Skin of body (tissue), 2 donors: Measurements from ENCODE around the gene MTHFS. TPM values are rescaled to one million over a fixed set of nuclear protein-coding genes. Genes with fewer than 3 reads are reported as not detected.
A peak's percentile ranks its signal among the peaks of the same experiment; 100 is the strongest.

Experiments
- DNase-seq: peaks from one replicate; lab custom pipeline; 2025; lab: John Stamatoyannopoulos, UW
- total RNA-seq: library from RNA; depleted of rRNA; stranded (reverse); fragments of >200 nt; gene quantifications from one replicate; pipeline ENCODE4 v1.2.3, GENCODE V29; 2014

The MTHFS gene
- total RNA-seq, 1 donor from 2014 or later = 14.7 TPM

DNA sequence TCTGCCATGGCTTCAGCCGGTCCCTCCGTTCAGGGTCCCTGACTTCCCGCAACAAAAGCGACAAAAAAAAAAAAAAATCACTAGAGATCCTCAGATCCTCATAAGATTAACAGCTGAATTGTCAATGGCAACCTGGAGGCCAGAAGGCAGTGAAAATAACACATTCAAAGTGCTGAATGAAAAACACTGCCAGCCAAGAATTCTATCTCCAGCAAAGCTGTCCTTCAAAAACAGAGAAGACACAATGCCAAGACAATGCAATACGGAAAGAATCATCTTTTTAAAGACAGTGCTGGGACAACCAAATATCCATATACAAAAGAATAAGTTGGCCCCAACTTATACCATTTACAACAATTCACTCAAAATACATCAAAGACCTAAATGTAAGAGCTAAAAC lies 21.6 kb downstream of the MTHFS start:
- DNase-seq = no peak

DNA sequence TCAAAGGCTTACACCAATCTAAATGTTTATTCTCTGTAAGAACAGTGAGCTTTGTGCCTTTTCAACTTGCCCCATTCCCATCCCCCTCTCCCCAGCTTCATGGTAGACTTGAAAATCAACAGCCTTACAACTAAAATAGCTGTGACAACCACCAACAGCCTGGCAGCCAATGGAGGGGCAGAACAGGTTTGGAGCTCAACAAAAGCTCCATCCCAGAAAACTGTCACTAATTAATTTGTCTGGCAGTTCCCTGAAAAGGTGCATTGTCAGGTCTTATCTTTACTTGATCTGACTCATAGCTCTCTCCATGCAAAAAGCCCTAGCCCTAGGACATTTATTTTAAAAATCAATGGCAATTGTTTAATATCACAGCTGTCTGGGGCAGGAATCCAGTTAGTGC lies 22.6 kb downstream of the MTHFS start:
- DNase-seq = no peak

DNA sequence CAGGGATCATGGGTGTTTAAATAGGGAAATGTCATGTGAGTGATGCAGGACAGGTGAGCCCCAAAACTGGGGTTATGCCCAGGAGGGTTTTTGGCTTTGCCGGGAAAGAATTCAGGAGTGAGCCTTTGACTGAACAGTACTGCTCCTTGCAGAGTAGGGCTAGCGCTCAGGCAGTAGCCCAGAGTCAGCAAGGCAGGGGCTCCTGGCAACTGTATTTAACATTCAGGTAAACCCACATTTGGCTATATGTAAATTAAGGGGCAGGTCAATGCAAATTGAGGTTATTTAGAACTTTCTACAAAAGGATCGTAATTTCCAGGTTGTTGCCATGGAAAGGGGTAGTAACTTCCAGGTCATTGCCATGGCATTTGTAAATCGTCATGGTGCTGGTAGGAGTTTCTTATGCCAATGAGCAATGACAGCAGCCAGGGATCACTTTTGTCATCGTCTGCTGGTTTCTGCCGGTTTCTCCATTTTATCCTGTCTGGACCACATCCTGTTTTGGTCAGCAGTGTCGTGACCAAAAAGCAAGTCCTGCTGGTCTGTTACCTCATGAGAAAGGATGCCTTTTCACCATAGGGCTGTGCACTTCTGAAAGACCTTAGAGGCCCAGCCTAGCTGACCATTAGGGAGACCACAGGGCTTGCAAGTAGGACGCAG lies 24.3 kb downstream of the MTHFS start:
- DNase-seq = no peak

DNA sequence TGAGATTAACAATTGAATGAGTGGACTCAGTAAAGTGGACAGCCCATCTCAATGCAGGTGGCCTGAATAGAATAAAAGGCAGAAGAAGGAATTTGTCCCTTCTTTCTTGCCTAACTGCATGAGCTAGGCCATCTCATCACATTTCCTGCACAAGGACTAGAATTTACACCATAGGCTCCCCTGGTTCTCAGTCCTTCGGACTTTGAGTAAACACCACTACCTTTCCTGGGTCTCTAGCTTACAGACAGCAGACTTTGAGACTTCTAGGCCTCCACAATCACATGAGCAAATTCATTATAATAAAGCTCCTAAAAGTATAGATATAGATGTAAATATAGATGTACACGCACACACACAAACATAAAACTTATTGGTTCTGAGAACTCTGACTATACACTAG lies 28.3 kb downstream of the MTHFS start:
- DNase-seq = no peak

DNA sequence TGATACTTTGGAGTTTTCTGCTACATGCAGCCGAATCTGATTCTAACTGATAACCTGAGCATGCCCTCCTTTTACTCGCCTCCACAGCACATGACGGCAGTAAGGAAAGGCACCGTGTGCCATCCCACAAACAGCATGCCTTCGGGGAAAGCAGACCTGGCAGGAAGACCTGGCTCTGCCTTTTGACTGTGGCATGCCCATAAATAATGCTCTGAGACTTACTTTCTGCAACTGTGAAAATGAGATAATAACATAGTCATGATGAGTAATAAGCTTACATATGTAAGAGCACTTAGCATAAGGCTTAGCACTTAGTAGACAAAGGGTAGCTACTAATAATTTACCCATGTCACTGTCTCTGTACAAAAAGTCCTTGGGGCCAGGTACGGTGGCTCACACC lies 32.9 kb downstream of the MTHFS start:
- DNase-seq = no peak

DNA sequence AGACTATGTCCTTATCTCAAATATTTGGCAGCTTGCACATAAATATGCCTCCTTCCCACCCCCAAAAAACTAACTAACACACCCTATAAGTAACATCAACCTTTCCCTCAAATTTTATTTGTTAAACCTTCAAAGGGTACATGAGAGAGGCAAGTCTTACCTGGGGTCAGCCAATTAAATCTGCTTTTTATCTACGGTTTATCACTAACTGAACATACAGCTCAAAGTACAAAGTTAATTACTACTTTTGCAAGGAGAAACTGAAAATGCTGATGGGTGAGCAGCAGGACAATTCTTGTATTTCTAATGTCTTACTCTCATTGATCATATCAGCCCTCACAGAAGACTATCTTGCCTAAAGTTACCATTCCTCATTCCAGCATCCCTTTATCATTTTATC lies 34.6 kb downstream of the MTHFS start:
- no peak for DNase-seq

DNA sequence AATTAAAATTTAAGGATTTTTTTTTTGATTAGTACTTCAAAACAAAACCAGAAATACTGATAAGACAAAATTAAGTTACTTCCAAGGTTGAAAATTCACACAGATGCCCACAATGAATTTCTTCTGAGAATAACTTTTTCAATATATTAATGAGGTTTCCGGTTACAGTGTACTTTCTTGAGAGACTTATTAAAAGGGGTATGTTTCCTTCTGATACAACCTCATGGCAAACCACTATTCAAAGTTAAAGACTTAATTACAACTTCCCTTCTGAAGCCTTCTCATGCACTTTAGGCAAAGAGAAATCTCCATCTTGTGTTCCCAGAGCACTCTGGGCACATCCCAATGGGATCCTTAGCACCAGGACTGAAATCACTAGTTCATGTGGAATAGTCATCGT lies 36.2 kb downstream of the MTHFS start:
- no peak for DNase-seq

DNA sequence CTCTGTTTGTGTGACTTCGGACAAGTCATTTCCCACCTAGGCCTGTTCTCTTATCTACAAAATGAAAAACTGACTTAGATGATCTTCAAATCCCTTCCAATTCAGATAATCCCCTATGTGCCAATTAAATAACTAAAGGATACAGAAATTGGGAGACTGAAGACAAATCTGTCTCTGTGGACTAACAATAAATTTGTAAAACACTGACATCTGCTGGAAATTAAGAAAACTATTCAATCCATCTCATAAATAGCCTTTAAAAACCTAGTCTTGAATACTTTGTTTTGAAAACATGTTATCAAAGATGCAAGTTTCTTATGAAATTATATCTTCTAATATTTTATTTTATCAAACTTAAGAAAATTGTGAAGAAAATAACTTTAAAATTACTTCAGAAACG lies 38.3 kb downstream of the MTHFS start:
- no peak for DNase-seq

DNA sequence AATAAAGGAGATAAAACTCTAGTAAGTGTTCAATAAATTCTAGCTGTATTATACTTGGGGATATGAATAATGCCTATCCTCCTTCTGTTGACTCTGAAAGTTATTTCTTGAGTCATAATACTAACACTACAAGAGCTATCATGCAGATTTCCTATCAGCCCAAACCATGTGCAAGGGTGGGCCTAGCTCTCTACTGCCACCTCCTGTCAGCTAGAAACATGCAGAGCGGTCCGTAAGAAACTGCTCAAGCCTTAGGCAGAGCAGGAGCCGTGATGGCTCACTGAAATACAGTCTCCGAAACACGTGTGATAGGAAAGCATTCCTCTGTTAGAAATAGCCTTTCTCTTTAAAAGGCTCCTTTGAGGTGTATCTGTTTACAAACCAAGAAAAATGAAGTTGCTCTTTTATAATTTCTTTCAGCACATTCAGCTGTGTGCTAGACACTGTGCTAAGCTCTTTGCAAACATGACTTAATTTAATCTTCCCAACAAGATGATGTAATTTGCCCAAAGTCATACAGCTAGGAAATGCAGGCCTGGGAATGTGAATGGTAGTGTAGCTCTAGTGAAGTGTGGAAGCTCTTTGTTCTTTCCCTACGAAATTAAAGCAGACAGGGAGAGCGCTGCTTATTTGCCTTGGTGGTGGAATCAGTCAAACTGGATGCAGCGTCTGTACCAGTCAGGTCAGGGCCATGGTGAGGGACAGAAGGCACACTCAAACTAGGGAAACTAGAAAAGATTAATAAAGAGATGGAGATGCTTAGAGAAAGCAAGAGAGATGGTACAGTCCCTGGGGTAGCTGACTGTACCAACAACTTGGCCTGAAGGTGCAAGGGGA lies 43.1 kb downstream of the MTHFS start:
- DNase-seq = peak; percentile 74

DNA sequence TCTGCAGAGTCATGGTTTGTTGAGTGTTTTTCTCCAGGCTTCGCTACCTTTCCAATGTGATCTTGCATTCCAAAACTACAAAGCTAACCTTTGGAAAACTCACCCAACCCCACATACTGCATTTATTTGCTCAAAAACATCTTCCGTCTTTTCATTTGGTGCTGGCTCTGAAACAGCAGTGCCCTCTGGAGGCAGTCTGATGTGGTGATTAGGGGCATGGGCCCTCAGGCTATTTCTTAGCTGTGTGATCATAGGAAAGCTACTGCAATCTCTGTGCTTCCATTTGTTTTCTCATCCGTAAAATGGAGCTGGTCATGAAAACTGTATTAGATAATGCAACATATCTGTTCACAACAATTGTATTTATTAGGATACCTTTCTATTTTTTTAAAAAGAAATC lies 47.0 kb downstream of the MTHFS start:
- DNase-seq = no peak

DNA sequence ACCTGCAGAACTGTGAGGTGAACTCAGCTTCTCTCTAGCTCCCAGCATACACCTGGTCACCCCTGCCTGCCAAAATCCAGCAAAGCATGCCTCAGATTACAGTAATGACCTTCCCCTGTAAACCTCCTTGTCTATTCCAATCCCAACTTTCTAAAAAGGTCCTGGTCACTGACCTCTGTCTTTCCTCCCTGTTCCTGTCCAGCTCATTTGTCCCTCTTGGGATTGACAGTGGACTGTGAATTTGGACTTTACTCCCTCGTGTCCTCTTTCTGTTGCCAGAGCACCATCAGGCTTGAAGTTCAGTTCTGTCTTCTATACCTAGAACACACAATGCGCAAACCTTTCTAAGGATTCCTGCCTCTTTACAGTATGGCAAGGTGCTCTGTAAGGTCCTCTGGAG lies 50.3 kb downstream of the MTHFS start:
- DNase-seq = no peak

DNA sequence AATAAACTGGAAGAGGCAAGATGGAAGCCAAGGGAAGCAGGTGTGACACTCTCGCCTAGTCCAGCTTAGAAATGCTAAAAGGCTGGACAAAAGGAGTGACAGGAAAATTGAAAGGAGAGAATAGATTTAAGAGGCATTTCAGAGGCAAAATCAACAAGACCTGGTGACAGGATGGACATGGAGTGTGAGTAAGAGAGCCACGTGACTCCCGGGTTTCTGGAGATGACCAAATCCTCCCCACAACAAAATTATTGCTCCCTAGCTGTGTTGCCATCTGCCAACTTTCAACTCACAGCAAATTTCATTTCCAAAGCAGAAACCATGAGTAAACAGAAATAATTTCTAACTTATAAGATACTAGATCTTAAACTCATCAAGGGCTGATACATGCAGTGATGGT lies 52.6 kb downstream of the MTHFS start:
- DNase-seq = no peak

DNA sequence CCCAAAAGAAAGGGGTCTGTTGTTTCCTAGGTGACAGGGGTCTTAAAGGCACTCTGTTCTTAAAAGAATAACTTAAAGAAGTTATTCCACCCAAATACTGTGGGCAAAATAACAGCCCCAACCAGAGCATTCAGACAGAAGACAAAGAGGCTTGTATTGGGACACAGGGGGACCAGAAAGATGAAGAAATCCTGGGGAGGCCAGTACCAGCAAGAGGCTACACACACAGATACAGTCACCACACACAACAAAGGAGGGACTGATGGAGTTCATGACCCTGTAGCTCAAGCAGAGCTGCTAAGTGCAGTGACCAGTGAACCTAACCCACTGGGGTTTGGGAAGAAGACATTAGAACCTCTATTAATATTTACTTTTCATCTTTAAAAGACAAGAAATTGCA lies 59.0 kb downstream of the MTHFS start:
- no peak for DNase-seq

DNA sequence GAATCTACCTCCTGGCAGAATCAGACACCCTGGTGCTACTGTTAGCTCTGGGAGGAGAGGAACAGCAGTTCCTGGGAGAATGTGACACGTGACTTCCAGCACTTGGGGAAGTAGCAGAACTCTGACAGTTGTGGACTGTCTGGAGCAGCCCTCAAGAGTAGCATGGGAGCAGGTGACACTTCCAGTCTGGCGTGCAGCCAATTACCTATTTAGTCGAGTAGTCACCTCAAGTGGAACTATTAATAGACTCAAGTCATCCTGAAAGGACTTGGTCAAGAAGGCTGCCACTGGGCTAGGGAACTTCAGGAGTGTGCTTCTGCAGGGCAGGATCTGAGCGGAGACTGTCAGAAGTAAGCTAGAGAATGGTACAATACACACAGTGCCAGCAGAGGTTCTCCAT lies 62.3 kb downstream of the MTHFS start:
- no peak for DNase-seq

DNA sequence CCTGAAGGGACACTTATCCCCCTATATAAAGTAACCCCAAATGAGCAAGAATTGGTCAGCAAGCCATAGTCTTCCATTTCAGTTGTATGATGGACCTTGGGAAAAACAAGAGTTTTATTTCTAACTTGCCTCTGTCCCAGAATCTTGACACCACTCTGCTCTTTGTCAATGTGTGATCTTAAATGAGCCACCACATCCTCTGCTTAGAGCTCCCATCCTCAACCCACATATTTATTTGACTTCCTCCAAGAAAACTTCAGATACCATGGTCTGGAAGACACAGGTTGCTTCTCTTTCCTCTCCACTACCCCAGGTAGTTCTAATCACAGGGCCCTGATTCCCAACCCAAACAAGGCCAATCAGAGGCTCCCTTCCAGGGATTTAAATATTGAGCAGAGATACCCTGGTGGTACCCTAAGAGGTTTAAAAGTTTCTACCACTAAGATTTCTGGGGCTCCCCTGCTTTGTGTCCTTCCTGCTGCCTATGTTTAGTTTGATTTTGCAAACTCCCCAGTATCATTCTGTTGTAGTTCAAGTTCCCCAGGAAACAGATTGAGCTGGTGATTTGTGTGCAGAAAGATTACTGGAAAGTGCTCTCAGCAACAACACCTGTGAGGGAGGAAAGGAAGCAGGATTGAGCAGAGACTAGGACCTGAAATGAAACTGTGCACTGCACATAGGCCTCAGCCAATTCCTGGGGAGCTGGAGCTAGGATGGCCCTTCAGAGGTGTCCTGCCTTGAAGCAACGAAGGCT lies 64.3 kb downstream of the MTHFS start:
- no peak for DNase-seq

DNA sequence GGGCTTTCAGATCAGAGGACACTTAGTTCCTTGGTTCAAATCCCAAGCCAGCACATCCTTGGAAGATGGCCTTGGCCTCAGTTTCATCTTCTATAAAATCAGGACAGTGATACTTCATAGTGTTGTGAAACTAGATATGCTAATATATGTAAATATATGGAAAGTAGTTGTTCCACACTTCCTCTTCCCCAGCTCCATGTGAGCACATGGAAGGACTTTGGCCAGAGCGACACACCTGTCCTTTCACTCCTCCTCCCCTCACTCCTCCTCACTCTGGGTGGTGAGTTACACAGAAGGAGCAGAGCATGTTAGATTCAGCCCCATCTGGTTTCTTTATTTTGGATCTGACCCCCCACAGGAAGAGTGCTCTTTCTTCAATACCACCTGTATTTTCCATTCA lies 65.2 kb downstream of the MTHFS start:
- no peak for DNase-seq

DNA sequence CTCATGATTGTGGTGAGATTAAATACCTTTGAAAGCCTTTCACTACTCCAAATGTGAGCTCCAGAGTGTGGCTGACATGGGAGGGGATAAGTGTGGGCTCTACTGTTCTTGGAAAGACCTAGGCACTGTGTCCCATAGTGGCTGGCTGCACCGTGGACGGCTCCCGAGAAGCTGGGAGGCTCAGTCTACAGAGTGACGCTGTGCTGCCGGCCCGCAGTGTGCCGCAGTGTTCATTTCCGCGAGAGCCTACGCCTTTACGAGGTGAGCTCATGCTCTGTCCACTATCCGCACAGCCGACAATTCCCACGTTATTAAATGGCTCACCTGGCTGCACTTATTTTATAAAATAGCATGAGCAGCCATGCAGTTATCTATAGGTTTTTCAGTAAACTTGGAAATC lies 66.9 kb downstream of the MTHFS start:
- no peak for DNase-seq

DNA sequence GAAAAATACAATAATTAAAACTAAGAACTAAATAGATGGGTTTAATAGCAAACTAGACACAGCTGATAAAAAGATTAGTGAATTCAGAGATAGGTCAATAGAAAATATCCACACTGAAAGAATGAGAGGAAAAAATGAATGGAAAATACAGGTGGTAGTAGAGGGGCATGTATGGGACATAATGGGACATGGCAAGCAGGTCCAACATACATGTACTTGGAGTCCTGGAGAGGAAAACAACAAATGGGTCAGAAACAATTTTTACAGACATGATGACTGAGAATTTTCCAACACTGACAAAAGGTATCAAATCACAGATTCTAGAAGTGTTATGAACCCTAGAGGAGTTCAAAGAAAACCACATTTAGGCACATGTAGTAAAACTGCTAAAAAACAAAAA lies 68.4 kb downstream of the MTHFS start:
- no peak for DNase-seq

DNA sequence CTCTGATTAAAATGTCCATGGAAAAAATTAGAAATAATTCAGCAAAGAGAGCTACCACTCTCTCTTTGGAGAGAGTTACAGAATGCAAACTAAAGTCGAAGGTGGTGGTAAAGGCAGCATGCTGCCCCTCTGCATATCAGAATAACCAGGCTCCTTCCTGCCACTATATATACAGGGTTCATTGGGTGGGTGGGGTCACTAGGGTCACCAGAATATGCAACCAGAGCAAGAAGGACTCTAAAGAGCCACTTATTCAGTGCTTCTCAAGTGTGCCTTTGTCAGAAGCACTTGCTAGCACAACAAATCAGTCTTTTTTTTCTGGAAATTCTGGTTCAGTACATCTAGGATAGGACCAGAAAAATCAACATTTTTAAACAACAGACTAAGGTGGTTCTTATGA lies 70.0 kb downstream of the MTHFS start:
- DNase-seq = no peak

DNA sequence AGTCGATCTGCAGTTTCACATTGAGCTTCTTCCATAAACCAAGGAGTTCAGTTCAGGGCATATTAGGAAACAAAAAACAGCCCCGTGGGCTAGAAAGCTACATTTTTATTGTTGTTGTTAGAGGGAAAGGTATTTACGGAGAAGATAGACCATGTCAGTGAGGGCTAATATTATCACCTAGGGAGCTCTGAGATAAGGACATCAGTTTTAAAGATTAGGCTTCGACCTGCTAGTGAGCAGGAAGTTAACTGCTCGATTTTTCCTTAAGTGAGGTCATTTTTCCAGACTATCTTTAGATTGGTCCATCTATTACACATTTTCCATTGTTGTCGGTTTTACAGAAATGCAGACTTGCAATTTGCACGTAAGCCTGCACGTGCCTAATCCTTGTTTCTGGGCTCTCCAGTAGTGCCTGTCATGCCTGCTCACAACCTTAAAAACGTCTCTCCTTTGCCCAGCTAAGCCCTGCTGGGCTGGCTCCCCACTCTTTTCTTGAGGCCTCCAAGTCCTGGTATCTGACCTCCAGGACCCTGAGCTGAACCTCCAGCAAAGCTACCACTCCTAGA lies 72.6 kb downstream of the MTHFS start:
- DNase-seq = no peak

DNA sequence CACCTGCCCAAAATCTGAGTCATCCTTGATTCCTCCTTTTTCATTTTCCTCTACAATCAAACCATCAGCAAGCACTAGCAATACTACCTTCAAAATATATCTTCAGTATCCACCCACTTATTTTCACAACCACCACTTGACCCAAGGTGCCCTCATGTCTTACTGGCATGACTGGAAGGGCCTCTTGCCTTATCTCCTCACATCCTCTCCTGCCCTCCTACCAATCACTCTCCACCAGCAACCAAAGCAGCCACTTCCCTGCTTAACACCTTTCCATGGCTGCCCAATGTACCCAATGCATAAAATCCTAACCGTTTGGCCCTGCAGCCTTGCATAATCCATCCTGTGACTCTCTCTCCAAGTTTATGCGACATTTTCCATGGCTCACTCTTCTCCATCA lies 76.0 kb downstream of the MTHFS start:
- no peak for DNase-seq

DNA sequence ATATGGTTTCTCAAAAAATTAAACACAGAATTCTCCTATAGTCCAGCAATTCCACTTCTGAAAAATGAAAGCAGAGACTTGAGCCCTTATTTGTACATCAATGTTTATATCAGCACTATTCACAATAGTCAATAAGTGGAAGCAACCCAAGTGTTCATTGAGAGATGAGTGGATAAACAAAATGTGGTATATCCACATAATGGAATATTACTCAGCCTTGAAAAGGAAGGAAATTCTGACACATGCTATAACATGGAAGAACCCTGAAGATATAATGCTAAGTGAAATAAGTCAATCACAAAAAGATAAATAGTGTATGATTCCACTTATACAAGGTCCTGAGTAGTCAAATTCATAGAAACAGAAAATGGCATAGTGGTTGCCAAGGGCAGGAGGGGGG lies 76.6 kb downstream of the MTHFS start:
- DNase-seq = no peak
